NCI-H524 treated with DMSO at 0.1 percent for 48 hours (cell line): ENCODE results near the gene PROB1.
A peak's percentile ranks its signal among the peaks of the same experiment; 100 is the strongest.
"Not testable (repeated sequence)": the region's sequence is repeated elsewhere in the genome, so short reads cannot be mapped to it uniquely, and the experiment has no call there.

Experiments used
- DNase-seq: peaks from one replicate; lab custom pipeline; 2025; lab: John Stamatoyannopoulos, UW

The PROB1 gene

DNA sequence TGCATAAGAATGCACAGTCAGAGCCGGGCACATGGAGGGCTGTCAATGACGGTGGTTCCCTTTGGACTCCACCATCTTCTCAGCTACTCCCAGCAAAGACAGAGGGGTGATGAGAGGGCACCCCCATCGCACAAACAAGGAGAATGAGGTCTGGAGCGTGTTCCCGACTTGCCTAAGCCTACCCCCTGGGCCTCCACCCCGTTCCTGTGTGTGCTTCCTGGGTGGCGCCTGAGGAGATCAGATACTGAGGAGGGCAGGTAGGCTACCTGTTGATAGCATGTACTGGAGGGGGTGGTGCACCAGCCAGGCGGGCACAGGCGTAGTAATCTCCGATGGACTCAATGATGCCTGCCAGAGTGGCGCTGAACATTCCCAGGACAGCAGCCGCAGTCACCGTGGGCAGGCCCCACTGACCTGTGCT, 16.0 kb downstream of the PROB1 start:
- no peak for DNase-seq

DNA sequence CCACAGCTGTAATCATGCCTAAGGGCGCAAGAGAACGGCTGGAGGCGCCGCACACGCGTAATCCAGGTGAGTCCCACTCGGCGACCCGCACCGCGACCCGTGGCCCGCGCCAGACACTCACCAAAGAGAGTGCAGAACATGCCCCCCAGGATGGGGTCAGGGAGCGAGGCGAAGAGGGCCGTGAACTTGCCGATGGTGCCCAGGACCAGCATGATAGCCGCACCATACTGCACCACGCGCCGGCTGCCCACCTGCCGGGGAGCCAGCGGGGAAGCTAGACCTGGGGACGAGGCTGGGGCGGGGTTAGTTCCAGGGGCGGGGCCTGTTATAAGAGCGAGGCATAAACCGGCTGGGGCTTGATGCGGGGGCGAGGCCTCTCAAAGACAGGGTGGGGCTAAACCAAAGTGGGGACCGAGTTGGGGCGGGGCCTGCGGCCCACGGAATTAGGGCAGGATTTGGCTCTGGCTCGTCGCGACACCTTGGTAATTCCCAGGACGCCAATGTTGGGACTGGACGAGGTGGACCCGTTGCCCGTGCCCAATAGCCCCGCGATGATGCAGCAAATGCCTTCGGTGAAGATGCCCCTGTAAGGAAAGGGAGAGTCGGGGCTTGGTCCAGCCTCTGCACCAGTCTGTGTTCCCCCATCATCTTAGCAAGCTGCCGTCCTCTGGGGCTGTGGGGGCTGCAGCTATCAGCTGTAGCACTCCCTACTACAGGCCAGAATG, 16.6 kb downstream of the PROB1 start:
- no peak for DNase-seq

DNA sequence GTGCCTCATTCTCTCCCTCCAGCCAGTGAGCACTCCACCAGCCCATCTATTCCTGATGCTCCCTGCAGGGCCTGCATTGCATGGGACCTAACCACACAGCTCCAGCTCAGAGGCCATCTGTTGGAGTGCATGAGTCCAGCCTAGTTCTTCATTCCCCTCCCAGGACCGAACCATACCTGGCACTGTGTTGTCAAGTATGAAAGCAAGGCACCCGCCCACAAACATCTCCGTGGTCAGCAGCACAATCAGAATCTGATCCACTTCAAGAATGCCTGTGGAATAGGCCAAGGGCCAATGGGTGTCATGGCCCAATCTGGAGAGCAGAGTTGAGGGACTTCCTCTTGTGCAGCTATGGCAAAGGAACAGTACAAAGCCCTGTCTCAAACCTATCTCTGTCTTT, 17.7 kb downstream of the PROB1 start:
- no peak for DNase-seq

DNA sequence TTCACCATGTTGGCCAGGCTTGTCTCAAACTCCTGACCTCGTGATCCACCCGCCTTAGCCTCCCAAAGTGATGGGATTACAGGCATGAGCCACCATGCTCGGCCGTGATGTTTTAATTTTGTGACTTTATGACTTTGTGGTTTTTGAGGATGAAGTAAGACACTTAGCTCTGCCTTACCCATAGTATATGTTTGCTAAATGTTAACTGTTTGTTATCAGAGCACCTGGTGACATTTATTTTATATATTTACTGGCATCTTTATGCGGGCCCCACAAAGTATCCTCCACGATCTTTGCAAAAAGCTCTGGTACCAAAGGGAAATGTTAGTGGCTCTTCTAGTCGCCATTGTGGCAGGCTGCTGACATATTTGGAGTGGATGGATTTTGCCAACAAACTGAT, 18.5 kb downstream of the PROB1 start:
- no peak for DNase-seq

DNA sequence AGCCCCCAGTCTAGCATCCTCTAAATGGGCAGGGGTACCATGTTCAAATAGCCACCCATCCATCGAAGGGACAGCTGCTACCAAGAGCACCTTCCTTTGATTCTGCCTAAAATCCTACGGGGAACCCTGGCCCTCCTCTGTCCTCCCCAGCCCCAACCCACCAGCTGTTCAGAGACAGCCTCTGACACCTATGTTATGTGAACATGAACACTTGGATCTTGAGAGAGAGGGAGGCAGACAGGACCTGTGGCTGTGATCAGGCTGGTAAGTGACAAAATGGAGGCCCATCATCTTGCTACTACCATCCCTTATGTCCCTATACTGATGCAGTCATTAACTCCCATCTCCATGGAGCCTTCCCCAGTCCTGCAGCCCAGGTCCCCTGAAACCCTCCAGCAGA, 20.0 kb downstream of the PROB1 start:
- DNase-seq: no peak

DNA sequence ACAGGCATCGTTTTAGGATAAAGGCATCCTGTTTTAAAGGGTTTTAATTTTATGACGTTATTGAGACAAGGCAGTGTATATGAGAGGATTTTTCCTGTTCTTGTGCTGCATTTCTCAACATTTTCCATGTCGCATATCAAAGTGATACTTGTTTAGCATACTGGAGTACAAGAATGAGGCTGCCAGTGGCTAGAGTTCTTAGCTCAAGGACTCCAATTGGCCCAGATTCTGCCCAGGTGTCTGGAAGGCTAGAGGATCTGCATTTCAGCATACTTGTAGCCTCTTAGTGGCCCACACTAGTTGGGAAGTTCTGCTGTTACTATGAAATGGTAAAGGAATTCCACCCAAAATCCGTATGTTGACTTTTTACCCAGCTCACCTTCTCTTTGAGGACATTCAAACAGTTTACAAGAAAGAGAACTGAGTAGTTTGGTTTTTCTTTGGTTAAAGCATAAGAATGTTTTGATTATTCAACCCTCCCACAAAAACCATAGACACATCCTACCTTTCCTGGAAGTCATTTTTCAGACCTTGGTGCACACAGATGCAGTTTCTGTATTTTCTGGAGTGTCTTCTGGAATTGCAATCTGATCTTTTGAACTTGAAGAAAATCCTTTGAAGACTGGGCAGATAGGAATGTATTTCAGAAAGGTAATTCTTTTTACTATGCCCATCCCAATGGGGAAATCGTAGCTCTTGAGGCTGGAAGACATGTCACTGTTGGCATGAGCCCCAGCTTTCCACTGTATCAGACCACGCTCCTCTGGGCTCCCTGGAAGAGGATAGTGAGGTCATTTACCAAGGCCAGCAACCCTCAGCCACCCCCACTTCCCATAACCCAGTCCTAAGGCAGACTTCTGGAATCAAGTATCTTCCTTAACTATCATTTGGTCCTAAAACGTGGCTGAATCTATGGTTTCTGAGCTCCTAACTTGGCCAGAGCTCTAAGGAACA, 23.1 kb downstream of the PROB1 start:
- DNase-seq: no peak

DNA sequence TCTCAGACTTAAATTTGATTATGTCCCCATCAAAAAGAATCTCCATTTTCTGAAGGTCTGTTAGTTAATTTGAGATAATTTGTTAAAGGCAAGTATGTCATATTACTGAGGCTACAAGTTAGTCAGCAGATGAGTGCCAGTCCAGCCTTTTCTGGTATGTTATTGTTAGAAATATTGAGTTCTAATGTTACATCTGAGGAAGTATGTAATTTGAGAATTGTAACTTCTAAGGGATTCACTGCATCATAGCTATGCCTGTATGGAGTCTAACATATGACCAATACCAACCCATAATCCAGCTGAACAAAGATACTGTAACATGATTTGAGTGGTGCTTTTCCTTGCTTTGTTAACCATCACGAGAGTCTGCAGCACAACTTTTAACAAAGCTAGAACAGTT, 25.7 kb downstream of the PROB1 start:
- no peak for DNase-seq

DNA sequence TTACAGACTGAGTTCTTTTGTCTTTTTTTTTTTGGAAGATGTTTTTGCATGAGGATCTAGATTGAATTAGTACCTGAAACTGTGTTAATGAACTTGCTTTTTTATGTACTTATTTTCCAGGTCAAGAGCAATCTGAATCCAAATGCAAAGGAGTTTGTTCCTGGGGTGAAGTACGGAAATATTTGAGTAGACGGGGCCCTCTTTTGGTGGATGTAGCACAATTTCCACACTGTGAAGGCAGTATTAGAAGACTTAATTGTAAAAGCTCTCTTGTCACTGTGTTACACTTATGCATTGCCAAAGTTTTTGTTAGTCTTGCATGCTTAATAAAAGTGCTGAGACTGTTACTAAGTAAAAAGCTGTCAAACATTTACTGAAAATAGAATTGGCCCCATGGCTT, 26.3 kb downstream of the PROB1 start:
- DNase-seq: no peak

DNA sequence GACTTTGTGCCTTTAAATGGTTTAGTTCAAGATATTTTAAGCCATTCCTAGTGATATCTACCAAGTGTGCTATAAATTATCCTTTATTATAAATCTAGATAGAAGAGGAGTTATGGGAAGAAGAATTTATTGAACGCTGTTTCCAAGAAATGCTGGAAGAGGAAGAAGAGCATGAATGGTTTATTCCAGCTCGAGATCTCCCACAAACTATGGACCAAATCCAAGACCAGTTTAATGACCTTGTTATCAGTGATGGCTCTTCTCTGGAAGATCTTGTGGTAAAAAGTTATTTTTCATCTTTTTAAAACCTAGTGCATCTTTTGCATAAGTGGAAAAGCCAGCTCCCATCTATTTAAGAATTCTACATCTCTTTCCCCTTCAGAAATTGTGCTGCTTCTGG, 30.4 kb downstream of the PROB1 start:
- DNase-seq: no peak

DNA sequence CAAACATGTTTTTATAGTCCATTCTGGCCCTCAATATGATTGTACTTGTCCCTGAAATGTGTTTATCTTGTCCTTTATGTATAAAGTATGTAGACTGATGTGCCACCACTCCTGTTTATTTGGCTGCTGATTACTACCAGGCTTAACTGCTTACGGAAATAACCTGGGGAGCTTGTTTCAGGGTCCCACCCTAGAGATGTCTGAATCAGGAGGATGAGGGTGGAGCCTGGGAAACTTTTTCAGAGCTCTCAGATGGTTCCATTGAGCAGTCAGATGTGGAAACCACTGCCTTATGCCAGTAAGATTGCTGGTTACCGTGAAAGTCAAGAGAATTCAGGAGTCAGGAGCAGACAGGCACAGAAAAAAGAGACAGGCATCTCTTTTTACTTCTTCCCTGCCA, 31.0 kb downstream of the PROB1 start:
- DNase-seq: no peak

DNA sequence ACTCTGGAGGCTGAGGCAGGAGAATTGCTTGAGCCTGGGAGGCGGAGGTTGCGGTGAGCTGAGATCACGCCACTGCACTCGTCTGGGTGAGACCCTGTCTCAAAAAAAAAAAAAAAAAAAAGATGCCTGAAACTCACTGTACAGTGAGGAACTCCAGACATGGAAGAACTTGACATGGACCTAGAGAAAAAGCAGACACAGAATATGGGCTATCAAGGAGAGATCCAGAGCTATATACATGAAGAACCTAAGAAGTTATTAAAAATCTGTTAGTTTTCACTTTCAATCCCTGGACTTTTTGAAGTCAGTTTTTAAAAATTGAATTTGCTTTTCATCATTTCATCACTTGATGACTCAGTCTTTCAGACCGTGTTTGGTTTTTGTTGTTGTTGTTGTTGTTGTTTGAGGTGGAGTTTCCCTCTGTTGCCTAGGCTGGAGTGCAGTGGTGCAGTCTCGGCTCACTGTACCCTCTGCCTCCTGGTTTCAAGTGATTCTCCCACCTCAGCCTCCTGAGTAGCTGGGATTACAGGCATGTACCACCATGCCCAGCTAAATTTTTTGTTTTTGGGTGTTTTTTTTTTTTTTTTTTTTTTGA, 33.0 kb downstream of the PROB1 start:
- DNase-seq: no peak

DNA sequence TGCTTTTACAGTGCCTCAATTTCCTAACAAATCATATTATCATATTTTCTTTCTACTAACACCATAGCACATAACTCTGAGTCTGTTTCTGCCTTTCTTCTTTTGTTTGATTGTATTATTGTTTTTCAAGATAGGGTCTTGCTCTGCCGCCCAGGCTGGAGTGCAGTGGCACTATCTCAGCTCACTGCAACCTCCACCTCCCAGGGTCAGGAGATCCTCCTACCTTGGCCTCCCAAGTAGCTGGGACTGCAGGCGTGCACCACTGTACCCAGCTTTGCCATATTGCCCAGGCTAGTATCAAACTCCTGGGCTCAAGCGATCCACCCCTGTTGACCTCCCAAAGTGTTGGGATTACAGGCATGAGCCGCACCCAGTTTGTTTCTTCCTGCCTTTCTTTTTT, 34.5 kb downstream of the PROB1 start:
- no peak for DNase-seq

DNA sequence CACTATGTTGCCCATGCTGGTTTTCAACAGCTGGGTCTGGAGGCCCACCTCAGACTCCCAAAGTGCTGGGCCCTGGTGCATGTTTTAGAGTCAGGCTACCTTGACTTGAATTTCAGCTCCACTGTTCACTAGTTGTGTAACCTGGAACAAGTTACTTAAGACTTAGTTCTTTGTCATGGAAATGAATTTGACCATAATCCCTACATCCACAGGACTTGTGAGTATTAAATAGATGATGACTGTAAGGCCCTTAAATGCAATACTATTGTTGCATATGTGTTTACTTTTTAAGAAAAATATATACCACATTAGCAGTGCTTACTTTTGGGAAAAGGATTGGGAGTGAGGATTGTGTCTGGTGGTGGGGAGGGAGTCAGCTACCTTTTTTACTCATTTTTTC, 36.8 kb downstream of the PROB1 start:
- DNase-seq: no peak

DNA sequence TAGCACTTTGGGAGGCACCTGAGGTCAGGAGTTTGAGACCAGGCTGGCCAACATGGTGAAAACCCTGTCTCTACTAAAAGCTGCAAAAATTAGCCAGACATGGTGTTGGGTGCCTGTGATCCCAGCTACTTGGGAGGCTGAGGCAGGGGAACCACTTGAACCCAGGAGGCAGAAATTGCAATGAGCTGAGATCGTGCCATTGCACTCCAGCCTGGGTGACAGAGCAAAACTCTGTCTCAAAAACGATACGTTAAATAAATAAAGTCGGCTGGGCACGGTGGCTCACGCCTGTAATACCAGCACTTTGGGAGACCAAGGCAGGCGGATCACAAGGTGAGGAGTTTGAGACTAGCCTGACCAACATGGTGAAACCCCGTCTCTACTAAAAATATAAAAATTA, 39.0 kb downstream of the PROB1 start:
- not testable (repeated sequence) for DNase-seq

DNA sequence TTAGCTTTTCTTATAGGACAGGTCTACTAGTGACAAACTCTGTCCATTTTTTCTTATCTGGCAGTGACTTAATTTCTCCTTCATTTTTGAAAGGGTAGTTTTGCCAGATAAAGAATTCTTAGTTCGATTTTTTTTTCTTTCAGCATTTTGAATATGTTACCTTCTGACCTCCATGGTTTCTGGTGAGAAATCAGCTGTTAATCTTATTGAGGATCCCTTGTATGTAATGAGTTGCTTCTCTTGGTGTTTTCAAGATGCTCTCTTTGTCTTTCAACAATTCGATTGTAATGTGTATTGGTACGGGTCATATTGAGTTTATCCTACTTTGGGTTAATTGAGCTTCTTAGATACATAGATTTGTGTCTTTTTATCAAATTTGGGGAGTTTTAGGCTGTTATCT, 40.7 kb downstream of the PROB1 start:
- DNase-seq: no peak

DNA sequence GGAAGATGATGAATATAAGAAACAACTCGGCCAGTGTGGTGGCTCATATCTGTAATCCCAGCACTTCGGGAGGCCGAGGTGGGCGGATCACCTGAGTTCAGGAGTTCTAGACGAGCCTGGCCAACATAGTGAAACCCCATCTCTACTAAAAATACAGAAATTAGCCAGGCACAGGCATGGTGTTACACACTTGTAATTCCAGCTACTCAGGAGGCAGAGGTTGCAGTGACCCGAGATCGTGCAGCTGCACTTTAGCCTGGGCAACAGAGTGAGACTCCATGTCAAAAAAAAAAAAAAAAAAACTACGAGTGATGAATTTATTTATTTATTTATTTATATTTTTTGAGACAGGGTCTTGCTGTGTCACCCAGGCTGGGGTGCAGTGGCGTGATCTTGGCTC, 47.0 kb downstream of the PROB1 start:
- DNase-seq: not testable (repeated sequence)

DNA sequence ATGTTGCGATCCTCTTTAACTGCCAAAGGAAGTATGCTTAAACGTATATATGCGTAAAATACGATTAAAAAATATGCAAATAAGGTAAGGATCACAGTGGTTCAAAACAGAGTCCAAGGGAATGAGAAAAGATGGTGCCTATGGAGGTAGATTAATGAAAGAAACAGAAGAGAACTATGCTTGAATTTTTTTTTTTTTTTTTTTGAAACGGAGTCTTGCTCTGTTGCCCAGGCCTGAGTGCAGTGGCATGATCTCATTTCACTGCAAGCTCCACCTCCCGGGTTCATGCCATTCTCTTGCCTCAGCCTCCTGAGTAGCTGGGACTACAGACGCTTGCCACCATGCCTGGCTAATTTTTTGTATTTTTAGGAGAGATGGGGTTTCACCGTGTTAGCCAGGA, 49.5 kb downstream of the PROB1 start:
- not testable (repeated sequence) for DNase-seq

DNA sequence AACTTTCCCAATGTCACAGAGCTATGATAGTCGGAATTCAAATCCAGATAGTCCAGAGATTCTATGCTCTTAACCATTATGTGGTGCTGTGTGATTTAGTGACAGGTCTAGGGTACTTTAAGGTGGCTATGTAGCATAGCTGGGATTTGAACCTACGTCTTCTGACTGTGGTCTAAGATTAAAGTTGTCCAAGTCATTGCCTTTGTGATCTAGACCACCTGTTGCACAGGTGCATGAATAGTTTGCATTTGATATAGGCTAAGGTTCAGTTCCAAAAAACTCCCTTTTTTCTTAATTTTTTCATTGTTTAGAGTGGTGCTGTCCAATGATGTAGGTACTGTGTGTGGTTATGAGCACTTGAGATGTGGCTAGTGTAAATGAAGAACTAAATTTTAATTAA, 50.7 kb downstream of the PROB1 start:
- no peak for DNase-seq

DNA sequence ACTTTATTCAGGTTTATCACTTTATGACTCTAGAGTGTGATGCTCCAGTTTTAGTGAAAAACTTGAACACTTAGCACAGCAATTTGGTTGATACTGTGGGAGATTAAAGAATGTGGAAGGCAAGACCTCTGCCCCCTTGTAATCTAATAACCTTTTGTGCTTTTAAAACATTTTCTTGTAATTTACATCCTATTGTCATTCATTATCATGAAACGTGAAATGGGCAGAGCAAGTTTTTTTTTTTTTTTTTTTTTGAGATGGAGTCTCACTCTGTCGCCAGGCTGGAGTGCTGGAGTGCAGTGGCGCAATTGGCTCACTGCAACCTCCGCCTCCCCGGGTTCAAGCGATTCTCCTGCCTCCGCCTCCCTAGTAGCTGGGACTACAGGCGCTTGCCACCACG, 51.4 kb downstream of the PROB1 start:
- DNase-seq: no peak

DNA sequence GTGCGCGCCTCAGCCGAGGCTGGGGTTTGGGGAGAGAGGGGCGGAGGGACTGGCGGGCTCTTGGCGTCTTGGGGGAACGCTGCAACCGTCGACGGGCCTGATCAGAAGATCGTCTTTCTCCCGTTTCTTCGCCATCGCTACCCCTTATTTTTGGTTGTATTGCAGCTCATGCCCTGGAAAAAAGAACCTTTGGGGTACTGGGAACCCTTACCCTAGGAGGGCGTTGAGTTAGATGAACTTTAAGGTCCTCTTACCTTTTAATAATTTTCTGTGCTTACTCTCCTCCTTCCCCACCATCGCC, 52.5 kb downstream of the PROB1 start:
- DNase-seq: no peak

DNA sequence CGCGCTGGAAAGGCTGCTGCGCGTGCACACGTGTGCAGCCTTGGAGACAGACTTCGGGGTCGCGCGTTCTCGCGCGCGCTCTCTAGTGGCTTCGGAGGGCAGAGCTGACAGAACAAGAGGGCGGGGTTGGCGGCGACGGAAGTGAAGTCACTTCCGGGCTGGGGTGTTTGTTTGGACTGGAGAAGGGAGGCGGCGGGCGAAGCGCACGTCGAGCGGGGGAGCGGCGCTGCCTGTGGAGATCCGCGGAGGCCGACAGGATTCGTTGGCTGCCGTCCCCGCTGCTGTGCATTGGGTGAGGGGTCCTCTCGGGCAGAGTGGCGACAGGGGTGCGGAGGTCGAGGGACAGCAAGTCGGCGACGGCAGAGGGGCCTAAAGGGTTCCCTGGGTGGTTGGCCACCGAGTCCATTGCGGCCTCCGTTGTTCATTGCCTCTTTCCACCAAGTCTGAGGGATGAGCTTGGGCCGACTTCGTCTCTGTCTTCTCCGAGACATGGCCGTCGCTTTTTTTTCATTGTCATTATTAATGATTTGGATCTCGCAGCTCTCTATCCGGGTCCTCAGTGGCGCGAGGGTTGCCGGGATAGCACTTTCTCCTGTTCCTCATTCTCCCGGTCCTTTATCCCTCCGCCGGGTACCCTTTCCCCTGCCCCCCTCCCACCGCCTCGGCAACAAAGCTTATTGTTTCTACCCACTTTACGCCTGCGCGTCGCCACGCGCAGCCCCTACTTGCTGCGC, 53.0 kb downstream of the PROB1 start, which contains the start of gene PAIP2:
PAIP2 (plus strand) TSS at position 166 of the 734 bp plus-strand sequence. CDS start 21,931 bp downstream, outside the sequence.
- peak; percentile 80 for DNase-seq

DNA sequence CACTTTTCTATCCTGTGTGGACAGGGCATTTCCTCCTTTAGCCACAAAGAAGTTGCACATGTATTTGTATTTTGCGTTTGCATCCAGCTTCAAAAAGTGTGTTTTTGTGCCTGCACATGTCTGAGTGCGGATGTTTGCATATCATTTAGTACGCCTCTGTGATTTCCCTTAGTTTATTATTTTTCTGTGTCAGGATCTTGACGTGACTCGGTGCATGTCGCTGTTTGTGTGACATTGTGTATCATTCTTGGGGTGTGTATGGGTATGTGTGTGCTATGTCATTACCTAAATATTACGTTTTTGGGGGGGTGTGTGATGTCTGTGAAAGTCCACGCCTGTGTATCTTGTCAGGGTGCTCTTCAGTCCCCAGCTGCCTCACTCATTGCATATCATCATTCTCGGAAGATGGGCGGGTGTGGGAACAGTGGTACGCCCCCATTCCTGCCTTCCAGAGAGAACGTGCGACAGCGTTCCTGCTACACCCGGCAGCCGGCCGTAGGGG, 53.7 kb downstream of the PROB1 start:
- no peak for DNase-seq
